Tibial nerve (tissue), 4 donors: ENCODE measurements around the gene ADAMTS17. TPM values are rescaled to one million over a fixed set of nuclear protein-coding genes. Genes with fewer than 3 reads are reported as not detected.

ENCODE experiments used
- DNase-seq, 2 donors: peaks; one replicate each; pipeline ENCODE4 v3.0.0-alpha.2; 2019; ENCODE audit warnings: low spot score in 2 of 2
- H3K27ac ChIP-seq, 4 donors: fragments of 200-600 bp; sonication (generic) in 3 of 4; one replicate each; pipeline ENCODE4 v1.5.1; 2017 to 2019; ENCODE audit warnings: mild to moderate bottlenecking in 1 of 4
- H3K27me3 ChIP-seq, 2 donors: fragments of 200-600 bp; sonication (generic) in 1 of 2; one replicate each; pipeline versions ENCODE4 v1.5.1 to v1.6.0; 2017 to 2019
- H3K36me3 ChIP-seq, 3 donors: fragments of 200-600 bp; sonication (generic); one replicate each; pipeline ENCODE4 v1.5.1; 2018 to 2019
- H3K4me1 ChIP-seq, 4 donors: fragments of 200-600 bp; sonication (generic) in 3 of 4; one replicate each; pipeline ENCODE4 v1.5.1; 2017 to 2019
- H3K4me3 ChIP-seq, 4 donors: fragments of 200-600 bp; sonication (generic) in 3 of 4; one replicate each; pipeline ENCODE4 v1.5.1; 2017 to 2019; ENCODE audit warnings: mild to moderate bottlenecking in 1 of 4, moderate library complexity in 1 of 4
- H3K9me3 ChIP-seq, 4 donors: fragments of 200-600 bp; sonication (generic) in 3 of 4; one replicate each; pipeline ENCODE4 v1.5.1; 2017 to 2019
- CTCF ChIP-seq, 5 experiments: fragments of 200-600 bp in 3 of 5; fragments of 450-650 bp in 2 of 5; sonication (generic) in 3 of 5; IDR thresholded peaks; one replicate each; pipeline ENCODE4 v1.5.1; 2016 to 2019; ENCODE audit warnings: antibody characterized with exemption in 5 of 5, mild to moderate bottlenecking in 3 of 5, moderate library complexity in 2 of 5
- EP300 ChIP-seq, 2 donors: sonication (generic); formaldehyde crosslinking; IDR thresholded peaks; one replicate each; pipeline ENCODE4 v1.6.1; 2017; ENCODE audit warnings: antibody characterized with exemption in 2 of 2, mild to moderate bottlenecking in 1 of 2
- POLR2A ChIP-seq, 2 donors: fragments of 450-650 bp; IDR thresholded peaks; one replicate each; pipeline ENCODE4 v1.6.1; 2017; ENCODE audit warnings: antibody characterized with exemption in 2 of 2, mild to moderate bottlenecking in 2 of 2, moderate library complexity in 2 of 2
- WGBS, 2 donors: methylation state at CpG; one replicate each; pipeline ENCODE4 v1.1.5; 2018; 5-methylcytosine and 5-hydroxymethylcytosine counted together
- total RNA-seq, 4 donors: library from RNA; depleted of rRNA; stranded (reverse); fragments of >200 nt; gene quantifications; one replicate each; pipeline ENCODE4 v1.1.0, GENCODE V29; 2016

ADAMTS17 gene
- total RNA-seq, 4 donors from 2014 or later = 0.66 to 5.5 (median 3.7) TPM

- Histone ChIP-seq H3K9me3 (no peaks in the 10 kb centered on the region), H3K27me3 (no peaks in the 10 kb centered on the region), H3K36me3 (no peaks in the 10 kb centered on the region), H3K27ac (no peak overlapping the region), H3K4me1 (peaks cover 0 to 7% (median 0%) of the 10 kb centered on the region in 4 donors), H3K4me3 (no peak overlapping the region)
- no peak for DNase-seq
- WGBS, 2 donors = 90 to 95% methylated on average over 12 of the region's 12 CpGs
- TF ChIP-seq EP300 (IDR thresholded peaks at IDR 0.05) = no peak
- TF ChIP-seq CTCF (IDR thresholded peaks at IDR 0.05) = no peak
Measured at GRCh38 chr15:100099976-100100375, 241.8 kb downstream of the ADAMTS17 start.

- Histone ChIP-seq H3K27me3 (no peaks in the 10 kb centered on the region), H3K27ac (no peak overlapping the region), H3K4me1 (peaks cover 0 to 7% (median 0%) of the 10 kb centered on the region in 4 donors), H3K4me3 (no peak overlapping the region), H3K36me3 (no peaks in the 10 kb centered on the region), H3K9me3 (no peaks in the 10 kb centered on the region)
- 95 to 98% methylated on average over 3 of the region's 3 CpGs for WGBS, 2 donors
- no peak for DNase-seq
- TF ChIP-seq EP300 (IDR thresholded peaks at IDR 0.05) (no peak), POLR2A (IDR thresholded peaks at IDR 0.05) (no peak), CTCF (IDR thresholded peaks at IDR 0.05) (no peak)
Measured at GRCh38 chr15:100098705-100099104, 243.1 kb downstream of the ADAMTS17 start.

GRCh38 chr15:100097342-100098127 lies 244.2 kb downstream of the ADAMTS17 start:
- DNase-seq = no peak
- Histone ChIP-seq H3K27ac (no peak overlapping the region), H3K27me3 (no peaks in the 10 kb centered on the region), H3K4me3 (no peak overlapping the region), H3K36me3 (no peaks in the 10 kb centered on the region), H3K9me3 (no peaks in the 10 kb centered on the region), H3K4me1 (peaks cover 0 to 7% (median 0%) of the 10 kb centered on the region in 4 donors)
- TF ChIP-seq CTCF (IDR thresholded peaks at IDR 0.05) = no peak
- TF ChIP-seq POLR2A (IDR thresholded peaks at IDR 0.05) = no peak
- TF ChIP-seq EP300 (IDR thresholded peaks at IDR 0.05) = no peak
- WGBS, 2 donors = 75 to 77% methylated on average over 13 of the region's 13 CpGs

- WGBS, 2 donors = 84 to 90% methylated on average over 4 of the region's 4 CpGs
Measured at GRCh38 chr15:100096700-100097099, 245.1 kb downstream of the ADAMTS17 start.

More at GRCh38 chr15:100096700-100097099, 245.1 kb downstream of the ADAMTS17 start:
- H3K27me3 ChIP-seq = no peaks in the 10 kb centered on the region
- no peaks in the 10 kb centered on the region for H3K36me3 ChIP-seq
- H3K4me1 ChIP-seq = peaks cover 0 to 7% (median 0%) of the 10 kb centered on the region in 4 donors
- H3K9me3 ChIP-seq = no peaks in the 10 kb centered on the region
- H3K27ac ChIP-seq = no peak overlapping the region
- TF ChIP-seq POLR2A (IDR thresholded peaks at IDR 0.05) = no peak
- TF ChIP-seq CTCF (IDR thresholded peaks at IDR 0.05) = no peak
- no peak for TF ChIP-seq EP300 (IDR thresholded peaks at IDR 0.05)
- H3K4me3 ChIP-seq = no peak overlapping the region
- DNase-seq = no peak
